ENCODE measurements around the gene PPP6R1.

DNA sequence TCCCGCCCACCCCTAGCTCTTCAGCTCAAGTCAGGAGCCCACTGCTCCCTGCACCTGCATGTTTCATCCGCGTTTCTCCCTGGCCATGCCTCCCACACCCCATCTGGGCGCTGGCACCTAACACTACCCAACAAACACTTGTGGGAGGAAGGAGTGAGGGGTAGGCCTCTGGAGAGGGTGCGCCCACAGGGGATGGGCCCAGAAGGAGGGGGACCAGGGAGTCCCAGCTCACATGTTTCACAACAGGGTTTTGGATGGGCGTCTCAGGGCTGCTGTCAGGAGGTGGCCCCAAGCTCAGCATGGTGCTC lies 18.1 kb downstream of the PPP6R1 start:
- TF ChIP-seq, protein P1, sequence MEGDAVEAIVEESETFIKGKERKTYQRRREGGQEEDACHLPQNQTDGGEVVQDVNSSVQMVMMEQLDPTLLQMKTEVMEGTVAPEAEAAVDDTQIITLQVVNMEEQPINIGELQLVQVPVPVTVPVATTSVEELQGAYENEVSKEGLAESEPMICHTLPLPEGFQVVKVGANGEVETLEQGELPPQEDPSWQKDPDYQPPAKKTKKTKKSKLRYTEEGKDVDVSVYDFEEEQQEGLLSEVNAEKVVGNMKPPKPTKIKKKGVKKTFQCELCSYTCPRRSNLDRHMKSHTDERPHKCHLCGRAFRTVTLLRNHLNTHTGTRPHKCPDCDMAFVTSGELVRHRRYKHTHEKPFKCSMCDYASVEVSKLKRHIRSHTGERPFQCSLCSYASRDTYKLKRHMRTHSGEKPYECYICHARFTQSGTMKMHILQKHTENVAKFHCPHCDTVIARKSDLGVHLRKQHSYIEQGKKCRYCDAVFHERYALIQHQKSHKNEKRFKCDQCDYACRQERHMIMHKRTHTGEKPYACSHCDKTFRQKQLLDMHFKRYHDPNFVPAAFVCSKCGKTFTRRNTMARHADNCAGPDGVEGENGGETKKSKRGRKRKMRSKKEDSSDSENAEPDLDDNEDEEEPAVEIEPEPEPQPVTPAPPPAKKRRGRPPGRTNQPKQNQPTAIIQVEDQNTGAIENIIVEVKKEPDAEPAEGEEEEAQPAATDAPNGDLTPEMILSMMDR (IDR thresholded peaks at IDR 0.05): no peak
- no peak for TF ChIP-seq POLR2A (IDR thresholded peaks at IDR 0.05)

Measured in esophagus squamous epithelium (tissue), 4 donors.